ENCODE measurements around the gene UBE3C.
"Not testable (repeated sequence)": the region's sequence is repeated elsewhere in the genome, so short reads cannot be mapped to it uniquely, and the experiment has no call there.

UBE3C gene

GRCh38 chr7:157253850-157254249, 115.1 kb downstream of the UBE3C start:
- H3K9me3 Mint-ChIP-seq = no peaks in the 10 kb centered on the region
- H3K27me3 Mint-ChIP-seq (ENCODE audit: low read depth) = no peaks in the 10 kb centered on the region
- H3K27ac Mint-ChIP-seq = no peak overlapping the region
- H3K36me3 Mint-ChIP-seq (ENCODE audit: low read depth) = peaks cover 19% of the 10 kb centered on the region
- no peak overlapping the region for H3K4me3 Mint-ChIP-seq
- no peaks in the 10 kb centered on the region for H3K4me1 Mint-ChIP-seq (ENCODE audit: low read depth)

GRCh38 chr7:157254781-157255180, 116.1 kb downstream of the UBE3C start:
- H3K4me3 Mint-ChIP-seq; H3K27ac Mint-ChIP-seq; H3K9me3 Mint-ChIP-seq; H3K4me1 Mint-ChIP-seq (ENCODE audit: low read depth); H3K27me3 Mint-ChIP-seq (ENCODE audit: low read depth): not testable (repeated sequence)
- H3K36me3 Mint-ChIP-seq (ENCODE audit: low read depth) = peaks cover 24% of the 10 kb centered on the region

GRCh38 chr7:157255201-157255606, 116.5 kb downstream of the UBE3C start:
- Mint-ChIP-seq H3K27ac (no peak overlapping the region), H3K36me3 (ENCODE audit: low read depth) (peaks cover 26% of the 10 kb centered on the region), H3K9me3 (no peaks in the 10 kb centered on the region)

GRCh38 chr7:157263156-157263555, 124.4 kb downstream of the UBE3C start:
- no peaks in the 10 kb centered on the region for H3K9me3 Mint-ChIP-seq
- peaks cover 40% of the 10 kb centered on the region for H3K36me3 Mint-ChIP-seq (ENCODE audit: low read depth)
- no peaks in the 10 kb centered on the region for H3K27me3 Mint-ChIP-seq (ENCODE audit: low read depth)
- no peak overlapping the region for H3K27ac Mint-ChIP-seq
- no peak overlapping the region for H3K4me3 Mint-ChIP-seq
- H3K4me1 Mint-ChIP-seq (ENCODE audit: low read depth) = no peaks in the 10 kb centered on the region

More at GRCh38 chr7:157255201-157255606, 116.5 kb downstream of the UBE3C start:
- Mint-ChIP-seq H3K27me3 (ENCODE audit: low read depth) (no peaks in the 10 kb centered on the region), H3K4me1 (ENCODE audit: low read depth) (no peaks in the 10 kb centered on the region), H3K4me3 (no peak overlapping the region)

- Mint-ChIP-seq H3K4me1 (ENCODE audit: low read depth) (peaks cover 4% of the 10 kb centered on the region), H3K27me3 (ENCODE audit: low read depth) (no peaks in the 10 kb centered on the region), H3K27ac (no peak overlapping the region), H3K36me3 (ENCODE audit: low read depth) (peaks cover 39% of the 10 kb centered on the region), H3K9me3 (no peaks in the 10 kb centered on the region), H3K4me3 (no peak overlapping the region)
Measured at GRCh38 chr7:157265051-157265450, 126.3 kb downstream of the UBE3C start.

GRCh38 chr7:157266272-157266671, 127.5 kb downstream of the UBE3C start:
- H3K36me3 Mint-ChIP-seq (ENCODE audit: low read depth) = peaks cover 37% of the 10 kb centered on the region
- H3K4me3 Mint-ChIP-seq = no peak overlapping the region
- H3K4me1 Mint-ChIP-seq (ENCODE audit: low read depth) = peaks cover 4% of the 10 kb centered on the region
- no peak overlapping the region for H3K27ac Mint-ChIP-seq
- no peaks in the 10 kb centered on the region for H3K27me3 Mint-ChIP-seq (ENCODE audit: low read depth)
- no peaks in the 10 kb centered on the region for H3K9me3 Mint-ChIP-seq

- Mint-ChIP-seq H3K4me3 (no peak overlapping the region), H3K9me3 (no peaks in the 10 kb centered on the region), H3K4me1 (ENCODE audit: low read depth) (peaks cover 7% of the 10 kb centered on the region), H3K27ac (no peak overlapping the region), H3K36me3 (ENCODE audit: low read depth) (peaks cover 39% of the 10 kb centered on the region), H3K27me3 (ENCODE audit: low read depth) (no peaks in the 10 kb centered on the region)
Measured at GRCh38 chr7:157267516-157267915, 128.8 kb downstream of the UBE3C start.

GRCh38 chr7:157267956-157268355, 129.2 kb downstream of the UBE3C start:
- Mint-ChIP-seq H3K27me3 (ENCODE audit: low read depth) (no peaks in the 10 kb centered on the region), H3K36me3 (ENCODE audit: low read depth) (peaks cover 39% of the 10 kb centered on the region), H3K27ac (no peak overlapping the region), H3K4me3 (no peak overlapping the region), H3K9me3 (no peaks in the 10 kb centered on the region), H3K4me1 (ENCODE audit: low read depth) (peaks cover 7% of the 10 kb centered on the region)

GRCh38 chr7:157268540-157268939, 129.8 kb downstream of the UBE3C start:
- H3K36me3 Mint-ChIP-seq (ENCODE audit: low read depth) = peaks cover 36% of the 10 kb centered on the region
- no peaks in the 10 kb centered on the region for H3K27me3 Mint-ChIP-seq (ENCODE audit: low read depth)
- no peak overlapping the region for H3K27ac Mint-ChIP-seq

GRCh38 chr7:157269341-157270059, 130.8 kb downstream of the UBE3C start:
- Mint-ChIP-seq H3K36me3 (ENCODE audit: low read depth) (peaks cover 34% of the 10 kb centered on the region), H3K4me1 (ENCODE audit: low read depth) (peaks cover 7% of the 10 kb centered on the region), H3K27ac (peak overlapping the region; percentile 37), H3K4me3 (no peak overlapping the region), H3K27me3 (ENCODE audit: low read depth) (no peaks in the 10 kb centered on the region), H3K9me3 (no peaks in the 10 kb centered on the region)

More at GRCh38 chr7:157268540-157268939, 129.8 kb downstream of the UBE3C start:
- Mint-ChIP-seq H3K4me1 (ENCODE audit: low read depth) (peaks cover 7% of the 10 kb centered on the region), H3K4me3 (no peak overlapping the region), H3K9me3 (no peaks in the 10 kb centered on the region)

GRCh38 chr7:157270060-157270444, 131.3 kb downstream of the UBE3C start:
- H3K27ac Mint-ChIP-seq = peak overlapping the region; percentile 37
- no peaks in the 10 kb centered on the region for H3K27me3 Mint-ChIP-seq (ENCODE audit: low read depth)
- H3K9me3 Mint-ChIP-seq = no peaks in the 10 kb centered on the region
- peaks cover 7% of the 10 kb centered on the region for H3K4me1 Mint-ChIP-seq (ENCODE audit: low read depth)
- H3K36me3 Mint-ChIP-seq (ENCODE audit: low read depth) = peaks cover 30% of the 10 kb centered on the region
- H3K4me3 Mint-ChIP-seq = no peak overlapping the region

GRCh38 chr7:157271315-157271990, 132.7 kb downstream of the UBE3C start:
- H3K27ac Mint-ChIP-seq = peak overlapping the region; percentile 61
- peaks cover 25% of the 10 kb centered on the region for H3K36me3 Mint-ChIP-seq (ENCODE audit: low read depth)
- no peaks in the 10 kb centered on the region for H3K27me3 Mint-ChIP-seq (ENCODE audit: low read depth)
- H3K9me3 Mint-ChIP-seq = no peaks in the 10 kb centered on the region
- H3K4me1 Mint-ChIP-seq (ENCODE audit: low read depth) = peaks cover 8% of the 10 kb centered on the region
- H3K4me3 Mint-ChIP-seq = no peak overlapping the region

GRCh38 chr7:157271991-157272324, 133.2 kb downstream of the UBE3C start:
- H3K27ac Mint-ChIP-seq = peak overlapping the region; percentile 61

GRCh38 chr7:157272351-157273207, 133.9 kb downstream of the UBE3C start:
- H3K4me3 Mint-ChIP-seq = no peak overlapping the region
- no peaks in the 10 kb centered on the region for H3K9me3 Mint-ChIP-seq
- no peaks in the 10 kb centered on the region for H3K27me3 Mint-ChIP-seq (ENCODE audit: low read depth)
- no peak overlapping the region for H3K27ac Mint-ChIP-seq
- H3K4me1 Mint-ChIP-seq (ENCODE audit: low read depth) = peaks cover 16% of the 10 kb centered on the region
- peaks cover 25% of the 10 kb centered on the region for H3K36me3 Mint-ChIP-seq (ENCODE audit: low read depth)

More at GRCh38 chr7:157271991-157272324, 133.2 kb downstream of the UBE3C start:
- no peaks in the 10 kb centered on the region for H3K9me3 Mint-ChIP-seq
- no peak overlapping the region for H3K4me3 Mint-ChIP-seq
- H3K27me3 Mint-ChIP-seq (ENCODE audit: low read depth) = no peaks in the 10 kb centered on the region
- peaks cover 12% of the 10 kb centered on the region for H3K4me1 Mint-ChIP-seq (ENCODE audit: low read depth)
- H3K36me3 Mint-ChIP-seq (ENCODE audit: low read depth) = peaks cover 25% of the 10 kb centered on the region
